BJ (cell line): ENCODE data around the gene MUS81. TPM values are rescaled to one million over a fixed set of nuclear protein-coding genes. Genes with fewer than 3 reads are reported as not detected.
A peak's percentile ranks its signal among the peaks of the same experiment; 100 is the strongest.

Source experiments
- CTCF ChIA-PET: fragments of 350-600 bp; formaldehyde crosslinking; extraction: SDS; loops from one replicate; lab custom pipeline; 2021; ENCODE audit warnings: antibody characterized with exemption, inconsistent platforms; lab: Yijun Ruan, JAX
- POLR2A ChIA-PET: fragments of 300-600 bp; sonication (Branson Sonifier 250); formaldehyde crosslinking; extraction: SDS; loops from one replicate; lab custom pipeline; 2021; ENCODE audit warnings: antibody characterized with exemption; lab: Charles Lee
- DNase-seq: peaks from one replicate; pipeline ENCODE4 v3.0.0-alpha.2; 2011; ENCODE audit warnings: low read depth
- H3K27me3 ChIP-seq: 2 replicates; pipeline ENCODE4 v1.6.0; 2011; ENCODE audit warnings: low read length; ENCODE audit not compliant: control insufficient read depth, insufficient read depth
- H3K36me3 ChIP-seq: 2 replicates; pipeline ENCODE4 v1.5.1; 2011; ENCODE audit warnings: low read length; ENCODE audit not compliant: control insufficient read depth, insufficient read depth
- H3K4me3 ChIP-seq: 2 replicates; pipeline ENCODE4 v1.5.1; 2011; ENCODE audit warnings: low read depth, mild to moderate bottlenecking, control low read depth, low read length
- CTCF ChIP-seq: IDR thresholded peaks from 2 replicates; pipeline ENCODE4 v1.5.1; 2011; ENCODE audit warnings: low read depth, mild to moderate bottlenecking, control low read depth, inconsistent platforms, low read length, moderate library complexity; ENCODE audit not compliant: insufficient read depth
- polyA plus RNA-seq: library from polyadenylated mRNA; depleted of rRNA; stranded (reverse); fragments of >200 nt; gene quantifications from 2 replicates; pipeline ENCODE4 v1.2.3, GENCODE V29; 2011

The MUS81 gene
- polyA plus RNA-seq, 1 experiment, result 63.8 TPM

- DNase-seq, result no peak
- CTCF ChIA-PET, result no interaction called here
- Histone ChIP-seq H3K36me3 (peaks cover 48% of the 10 kb centered on the region), H3K4me3 (no peak overlapping the region), H3K27me3 (no peaks in the 10 kb centered on the region)
- POLR2A ChIA-PET, result interaction anchor here (0.6 kb wide), 2 partner anchors 23 to 1521 kb away, joined by 4 to 5 read pairs; no protein-coding TSS in a partner anchor
- TF ChIP-seq CTCF, result no peak
Measured at GRCh38 chr11:65854852-65855837, 5.1 kb upstream of the MUS81 start.

- DNase-seq, result no peak
- no peak for TF ChIP-seq CTCF
- Histone ChIP-seq H3K4me3 (peak overlapping the region; percentile 91), H3K36me3 (peaks cover 46% of the 10 kb centered on the region), H3K27me3 (no peaks in the 10 kb centered on the region)
- CTCF ChIA-PET, result no interaction called here
- POLR2A ChIA-PET, result interaction anchor here (0.6 kb wide), 1 partner anchor 1520 kb away, joined by 5 read pairs; no protein-coding TSS in a partner anchor
Measured at GRCh38 chr11:65855927-65856363, 4.3 kb upstream of the MUS81 start.

GRCh38 chr11:65856689-65857499, 3.3 kb upstream of the MUS81 start:
- ChIA-PET CTCF (interaction anchor here (0.8 to 1.3 kb wide), 2 partner anchors 15 to 27 kb away, joined by 3 read pairs; partner anchors contain the start of gene EFEMP2), POLR2A (interaction anchor here (0.6 kb wide), 1 partner anchor 9 kb away, joined by 4 read pairs; no protein-coding TSS in a partner anchor)
- no peak for TF ChIP-seq CTCF
- H3K36me3 ChIP-seq, result peaks cover 38% of the 10 kb centered on the region
- no peaks in the 10 kb centered on the region for H3K27me3 ChIP-seq
- peak overlapping the region; percentile 91 for H3K4me3 ChIP-seq
- no peak for DNase-seq

GRCh38 chr11:65857500-65857852, 2.8 kb upstream of the MUS81 start:
- DNase-seq, result no peak
- POLR2A ChIA-PET, result interaction anchor here (0.6 to 1.0 kb wide), 2 partner anchors 14 to 44 kb away, joined by 3 to 6 read pairs; no protein-coding TSS in a partner anchor

More at GRCh38 chr11:65857500-65857852, 2.8 kb upstream of the MUS81 start:
- Histone ChIP-seq H3K36me3 (peaks cover 35% of the 10 kb centered on the region), H3K27me3 (no peaks in the 10 kb centered on the region), H3K4me3 (peak overlapping the region; percentile 91)
- CTCF ChIA-PET, result interaction anchor here (0.8 to 1.6 kb wide), 4 partner anchors 15 to 131 kb away, joined by 3 to 5 read pairs (median 4); partner anchors contain the start of gene EFEMP2
- no peak for TF ChIP-seq CTCF
